DMS114 treated with DMSO at 0.1 percent for 48 hours (cell line): ENCODE data around the gene HERC4.
"Not testable (repeated sequence)": the region's sequence is repeated elsewhere in the genome, so short reads cannot be mapped to it uniquely, and the experiment has no call there.

ENCODE experiments used
- DNase-seq: peaks from one replicate; lab custom pipeline; 2025; ENCODE audit not compliant: unreplicated experiment; lab: John Stamatoyannopoulos, UW

HERC4 gene

DNA sequence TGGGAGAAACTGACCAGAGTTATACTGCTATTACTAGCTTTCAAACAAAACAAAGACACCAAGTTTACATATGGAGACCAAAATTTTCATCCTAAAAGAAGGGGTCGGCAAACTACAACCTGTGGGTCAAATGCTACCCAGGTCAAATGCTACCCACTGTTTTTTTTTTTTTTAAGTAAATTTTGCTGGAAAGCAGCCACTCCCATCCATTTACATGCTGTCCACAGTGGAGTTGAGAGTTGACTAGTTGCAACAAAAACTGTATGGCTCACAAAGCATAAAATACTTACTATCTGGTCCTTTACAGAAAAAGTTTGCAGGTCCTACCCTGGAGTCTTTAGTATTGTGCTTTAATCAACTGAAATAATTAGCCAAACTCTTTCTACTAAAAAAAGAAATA lies 99.2 kb downstream of the HERC4 start:
- no peak for DNase-seq

DNA sequence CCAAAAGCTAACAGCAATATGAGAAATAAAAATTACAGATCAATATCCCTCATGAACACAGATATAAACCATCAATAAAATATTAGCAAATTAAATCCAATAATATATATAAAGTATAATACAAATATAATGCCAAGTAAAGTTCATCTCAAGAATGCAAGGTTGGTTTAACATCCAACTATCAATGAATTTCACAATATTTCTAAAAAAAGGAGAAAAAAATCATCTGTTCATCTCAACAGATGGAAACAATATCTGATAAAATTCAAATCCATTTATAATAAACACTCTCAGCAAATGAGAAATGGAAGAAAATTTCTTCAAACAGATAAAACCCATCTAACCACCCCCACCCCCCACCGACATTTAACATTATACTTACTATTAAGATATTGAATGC lies 103.8 kb downstream of the HERC4 start:
- DNase-seq, result no peak

DNA sequence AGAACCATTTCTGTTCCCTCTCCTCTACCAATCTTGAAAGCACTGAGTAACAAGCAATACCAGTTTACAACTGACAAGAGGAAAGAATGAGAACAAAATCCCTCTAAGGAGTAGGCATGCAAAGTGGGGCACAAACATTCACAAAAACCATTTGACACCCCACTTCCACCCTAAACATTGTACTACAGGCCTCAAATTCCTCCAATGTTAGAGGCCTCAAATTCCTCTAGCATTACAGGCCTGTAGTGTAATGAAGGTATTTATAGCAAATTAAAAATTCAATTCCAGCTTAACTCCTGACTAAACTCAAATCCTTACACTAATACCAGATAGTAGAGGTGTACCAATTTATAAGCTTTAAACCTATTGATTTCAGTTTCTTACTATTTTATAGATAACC lies 105.2 kb downstream of the HERC4 start:
- DNase-seq, result no peak

DNA sequence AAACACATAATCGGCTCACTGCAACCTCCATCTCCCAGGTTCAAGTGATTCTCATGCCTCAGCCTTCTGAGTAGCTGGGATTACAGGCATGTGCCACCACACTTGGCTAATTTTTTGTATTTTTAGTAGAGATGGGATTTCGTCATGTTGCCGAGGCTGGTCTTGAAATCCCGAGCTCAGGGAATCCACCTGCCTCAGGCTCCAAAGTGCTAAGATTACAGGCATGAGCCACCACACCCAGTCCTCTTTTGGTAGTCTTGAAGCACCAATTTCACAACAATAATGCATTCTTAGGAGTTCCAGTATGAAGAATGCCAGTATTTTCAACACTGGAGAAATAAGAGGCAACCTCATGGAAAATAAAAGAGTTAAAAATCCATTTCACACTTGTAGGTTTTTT lies 109.0 kb downstream of the HERC4 start:
- not testable (repeated sequence) for DNase-seq

DNA sequence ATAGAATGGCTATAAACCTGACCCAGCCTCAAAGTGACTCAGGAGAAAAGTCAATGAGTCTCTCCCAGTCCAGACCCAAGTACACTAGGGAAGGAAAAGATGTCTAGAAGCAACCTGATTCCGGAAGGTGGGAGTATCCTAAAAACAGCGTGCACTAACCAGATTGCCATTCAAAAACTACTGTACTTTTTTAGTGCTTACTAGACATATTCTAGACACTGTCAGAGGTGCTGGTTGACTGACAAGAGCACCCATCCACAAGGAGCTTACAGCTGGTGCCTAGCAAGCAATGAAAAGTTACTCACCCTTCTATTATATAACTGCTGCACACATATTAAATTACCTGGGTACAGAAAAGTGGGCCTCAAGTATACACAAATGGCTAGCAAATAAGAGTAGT lies 109.6 kb downstream of the HERC4 start:
- DNase-seq, result no peak

DNA sequence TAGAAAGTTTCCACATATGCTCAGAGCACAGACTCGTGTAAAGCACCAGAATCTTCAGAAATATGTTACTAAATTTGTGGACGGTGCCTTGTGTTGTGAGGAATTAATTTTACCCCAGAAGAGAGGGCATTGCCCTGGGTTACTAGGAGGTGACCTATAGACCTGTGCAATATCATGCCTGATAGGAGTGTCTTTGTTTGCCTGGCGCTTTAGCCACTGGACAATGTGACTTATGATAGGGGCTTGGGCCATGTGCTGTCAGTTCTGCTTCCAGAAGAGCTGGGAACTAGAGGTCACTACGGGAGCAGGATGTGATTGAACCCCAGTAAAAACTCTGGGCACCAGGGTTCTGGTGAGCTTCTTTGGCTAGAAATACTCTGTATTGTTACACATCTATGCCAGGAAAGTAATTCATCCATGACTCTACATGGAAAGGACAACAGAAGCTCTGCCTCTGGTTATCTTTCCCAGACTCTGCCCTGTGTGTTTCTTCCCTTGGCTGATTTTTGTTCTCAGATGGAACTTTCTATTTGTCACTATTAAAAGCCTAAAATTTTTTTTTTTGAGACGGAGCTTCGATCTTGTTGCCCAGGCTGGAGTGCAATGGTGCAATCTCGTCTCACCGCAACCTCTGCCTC lies 115.1 kb downstream of the HERC4 start:
- DNase-seq, result no peak

DNA sequence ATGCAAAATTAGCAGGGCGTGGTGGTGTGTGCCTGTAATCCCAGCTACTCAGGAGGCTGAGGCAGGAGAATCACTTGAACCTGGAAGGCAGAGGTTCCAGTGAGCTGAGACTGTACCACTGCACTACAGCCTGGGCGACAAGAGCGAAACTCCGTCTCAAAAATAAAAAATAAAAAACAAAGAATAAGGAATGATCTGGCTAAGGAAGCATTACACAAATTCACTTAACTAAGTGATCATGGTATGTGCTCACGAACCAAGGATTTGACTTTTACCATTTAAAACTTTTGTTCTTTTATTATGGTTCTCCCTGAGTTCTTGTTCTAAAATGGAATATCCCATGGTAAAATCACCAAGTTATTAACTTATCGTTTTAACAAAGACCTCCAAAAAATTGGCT lies 119.5 kb downstream of the HERC4 start:
- DNase-seq, result no peak

DNA sequence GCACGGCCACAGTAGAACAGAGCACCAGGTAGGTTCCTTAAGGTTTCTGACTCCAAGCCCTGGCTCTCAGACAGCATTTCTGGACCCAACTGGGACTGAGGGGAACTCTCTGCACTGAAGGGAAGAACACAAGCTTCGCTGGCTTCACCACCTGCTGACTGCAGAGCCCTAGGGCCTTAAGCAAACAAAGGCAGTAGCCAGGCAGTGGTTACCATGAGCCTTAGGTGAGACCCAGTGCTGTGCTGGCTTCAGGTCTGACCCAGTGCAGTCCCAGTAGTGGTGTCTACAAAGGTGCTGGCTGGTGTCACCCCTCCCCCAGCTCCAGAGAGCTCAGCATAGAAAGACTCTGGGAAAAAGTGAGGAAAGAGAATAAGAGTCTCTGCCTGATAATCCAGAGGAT lies 131.2 kb downstream of the HERC4 start:
- no peak for DNase-seq

DNA sequence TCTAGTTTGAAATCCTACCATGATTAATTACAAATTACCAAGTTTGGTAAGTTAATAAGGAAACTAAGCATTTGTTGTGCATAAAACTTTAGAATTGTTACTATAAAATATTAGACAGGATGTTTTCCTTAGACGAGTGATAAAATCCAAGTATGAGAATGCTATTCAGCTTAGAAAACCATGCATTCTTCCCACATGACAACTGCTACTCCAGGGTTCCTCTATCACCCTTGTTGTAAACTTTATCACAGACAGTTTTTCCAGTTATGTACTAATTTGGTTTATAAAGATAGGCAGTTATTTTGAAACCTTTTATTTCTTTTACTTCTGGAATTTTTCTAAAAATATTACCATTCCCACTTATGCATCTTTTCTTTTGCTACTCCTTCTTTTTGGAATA lies 138.7 kb downstream of the HERC4 start:
- DNase-seq, result no peak

DNA sequence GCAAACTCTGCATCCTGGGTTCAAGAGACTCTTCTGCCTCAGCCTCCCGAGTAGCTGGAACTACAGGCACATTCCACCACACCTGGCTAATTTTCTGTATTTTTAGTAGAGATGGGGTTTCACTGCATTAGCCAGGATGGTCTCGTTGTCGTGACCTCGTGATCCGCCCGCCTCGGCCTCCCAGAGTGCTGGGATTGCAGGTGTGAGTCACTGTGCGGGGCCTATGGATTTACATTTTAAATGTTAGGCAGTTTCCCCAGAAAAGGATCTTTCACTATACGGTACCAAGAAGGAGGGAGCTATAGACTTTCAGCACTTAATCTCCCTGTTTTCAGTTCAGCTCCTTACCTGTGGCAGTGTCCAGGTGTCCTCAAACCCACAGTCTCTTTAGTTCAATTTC lies 139.9 kb downstream of the HERC4 start:
- no peak for DNase-seq

DNA sequence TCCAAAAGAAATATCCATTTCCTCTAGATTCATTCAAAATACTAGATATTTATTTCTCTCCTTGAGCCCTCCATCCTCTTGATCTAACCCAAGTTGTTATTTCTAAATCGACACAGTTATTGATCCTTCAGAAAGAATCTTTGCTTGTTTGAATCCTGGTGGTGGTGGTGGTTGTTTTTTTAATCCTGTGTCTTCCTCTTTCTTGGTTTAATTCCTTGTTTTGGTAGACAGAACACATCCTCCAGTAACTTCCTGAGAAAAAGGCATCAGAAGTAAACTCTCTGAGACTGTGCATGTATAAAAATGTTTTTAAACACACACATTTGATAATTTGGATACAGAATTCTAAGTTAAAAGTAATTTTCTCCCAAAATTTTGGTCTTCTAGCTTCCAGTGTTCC lies 140.7 kb downstream of the HERC4 start:
- DNase-seq, result no peak

DNA sequence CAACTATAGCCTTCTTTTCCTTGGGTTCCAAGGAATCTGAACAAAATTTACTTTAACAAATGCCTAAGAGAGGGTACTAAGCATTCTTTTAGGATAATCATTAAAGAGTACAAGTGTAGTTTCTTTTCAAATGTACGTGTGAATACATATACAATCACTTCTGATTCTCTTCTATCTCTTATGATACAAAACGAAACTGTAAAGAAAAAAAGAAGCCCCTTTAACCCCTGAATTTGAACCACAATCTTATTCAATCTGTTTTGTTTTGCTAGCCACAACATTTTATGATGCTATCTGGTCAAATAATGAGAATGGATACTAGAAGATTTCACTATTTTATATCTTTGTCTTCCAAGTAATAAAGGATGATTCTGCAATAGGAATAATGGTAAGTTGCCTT lies 141.9 kb downstream of the HERC4 start:
- no peak for DNase-seq

DNA sequence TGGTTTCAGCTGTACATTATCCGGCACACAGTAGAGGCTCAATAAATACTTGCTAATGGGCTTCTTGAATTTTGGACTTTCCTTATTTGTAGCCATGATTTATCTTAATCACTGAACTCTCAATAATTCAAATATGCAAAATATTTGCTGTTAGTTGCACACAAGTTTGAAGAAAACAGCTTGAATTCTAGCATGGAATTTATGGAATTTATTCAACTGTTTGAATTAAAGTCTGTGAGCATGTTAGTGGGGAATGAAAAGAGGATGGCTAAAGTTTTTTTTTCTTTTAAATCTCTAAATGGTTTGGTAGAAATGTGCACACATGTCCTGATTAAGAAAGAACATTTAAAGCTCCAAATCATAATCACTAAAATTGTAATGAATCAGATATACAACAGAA lies 148.1 kb downstream of the HERC4 start:
- no peak for DNase-seq

DNA sequence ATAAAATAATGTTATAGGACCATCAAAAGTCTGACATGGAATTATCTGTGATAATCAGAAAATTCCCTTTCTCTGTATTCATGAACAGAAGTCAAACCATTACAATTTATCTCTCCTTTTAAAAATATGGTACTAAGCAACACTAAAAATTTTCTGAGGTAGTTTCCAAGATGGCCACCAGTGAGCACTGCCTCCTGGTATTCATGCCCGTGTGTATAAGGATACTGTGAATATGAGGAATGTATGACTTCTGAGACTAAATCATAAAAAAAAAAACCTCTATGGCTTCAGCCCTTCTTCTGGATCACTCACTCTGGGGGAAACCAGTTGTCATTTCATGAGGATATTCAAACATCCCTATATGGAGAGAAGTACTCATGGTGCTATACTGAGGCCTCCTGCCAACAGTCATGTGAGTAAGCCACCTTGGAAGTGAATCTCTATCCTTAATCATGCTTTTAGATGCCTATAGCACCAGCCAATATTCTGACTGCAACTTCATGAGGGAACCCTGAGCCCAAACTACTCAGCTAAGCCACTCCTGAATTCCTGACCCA lies 149.6 kb downstream of the HERC4 start:
- DNase-seq, result no peak

DNA sequence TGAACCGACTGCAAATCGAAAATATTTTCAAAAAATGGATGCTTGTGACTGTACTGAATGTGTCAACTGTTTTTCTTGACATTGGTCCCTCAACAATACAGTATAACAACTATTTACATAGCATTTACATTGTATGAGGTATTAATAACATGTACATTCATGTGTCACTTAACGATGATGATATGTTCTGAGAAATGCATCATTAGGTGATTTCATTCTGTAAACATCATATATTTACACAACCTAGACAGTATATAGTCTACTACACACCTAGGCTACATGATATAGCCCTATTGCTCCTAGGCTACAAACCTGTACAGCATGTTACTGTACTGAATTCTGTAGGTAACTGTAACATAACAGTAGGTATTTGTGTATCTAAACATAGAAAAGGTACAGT lies 150.9 kb downstream of the HERC4 start:
- no peak for DNase-seq

DNA sequence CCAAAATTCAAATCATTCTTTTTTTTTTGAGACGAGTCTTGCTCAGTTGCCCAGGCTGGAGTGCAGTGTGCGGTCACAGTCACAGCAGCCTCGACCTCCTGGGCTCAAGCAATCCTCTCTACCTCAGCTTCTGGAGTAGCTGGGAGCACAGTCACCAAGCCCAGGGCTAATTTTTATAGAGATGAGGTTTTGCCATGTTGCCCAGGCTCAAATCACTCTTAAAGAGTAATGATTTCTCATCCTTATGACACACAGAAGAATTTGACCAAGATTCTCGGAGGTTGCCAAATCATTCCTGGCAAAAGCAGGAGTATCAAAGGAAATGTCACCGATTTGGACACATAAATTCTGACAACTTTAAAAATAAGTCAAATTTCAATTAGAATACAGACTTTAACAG lies 151.5 kb downstream of the HERC4 start:
- no peak for DNase-seq

DNA sequence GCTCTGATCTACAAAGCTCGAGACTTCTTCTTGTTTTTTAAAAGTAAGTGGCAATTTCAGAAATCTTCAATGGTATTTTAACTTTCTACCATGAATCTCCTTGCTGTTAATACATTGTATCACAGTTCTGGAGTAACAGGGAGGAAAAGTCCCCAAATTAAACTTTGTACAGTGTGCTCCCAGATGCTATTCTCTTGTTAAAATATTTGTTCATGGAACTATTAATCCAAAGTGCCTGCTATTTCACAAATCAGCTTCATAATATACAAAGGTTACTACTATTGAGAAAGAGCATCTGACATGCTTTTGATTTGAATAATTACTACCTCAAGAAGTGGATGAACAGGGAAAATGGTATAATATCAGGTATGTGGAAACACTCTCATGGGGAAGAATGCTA lies 154.0 kb downstream of the HERC4 start:
- no peak for DNase-seq

DNA sequence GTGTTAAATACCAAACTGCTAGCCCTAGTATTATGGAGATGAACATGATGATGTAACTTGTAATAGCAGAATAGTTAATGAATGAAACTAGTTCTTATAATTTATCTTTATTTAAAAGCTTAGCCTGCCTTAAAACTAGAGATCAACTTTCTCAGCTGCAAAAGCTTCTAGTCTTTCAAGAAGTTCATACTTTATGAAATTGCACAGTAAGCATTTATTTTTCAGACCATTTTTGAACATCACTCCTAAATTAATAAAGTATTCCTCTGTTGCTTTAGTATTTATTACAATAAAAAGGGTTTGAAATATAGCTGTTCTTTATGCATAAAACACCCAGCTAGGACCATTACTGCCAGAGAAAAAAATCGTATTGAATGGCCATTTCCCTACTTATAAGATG lies 157.4 kb downstream of the HERC4 start:
- DNase-seq, result no peak

DNA sequence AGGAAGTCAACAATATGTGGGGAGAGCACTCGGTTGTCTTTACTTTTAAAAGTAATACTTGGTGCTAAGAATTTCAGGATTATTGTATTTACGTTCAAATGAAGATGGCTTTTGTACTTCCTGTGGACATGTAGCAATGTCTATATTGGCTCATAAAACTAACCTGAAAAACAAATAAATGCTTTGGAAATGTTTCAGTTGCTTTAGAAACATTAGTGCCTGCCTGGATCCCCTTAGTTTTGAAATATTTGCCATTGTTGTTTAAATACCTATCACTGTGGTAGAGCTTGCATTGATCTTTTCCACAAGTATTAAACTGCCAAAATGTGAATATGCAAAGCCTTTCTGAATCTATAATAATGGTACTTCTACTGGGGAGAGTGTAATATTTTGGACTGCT lies 157.9 kb downstream of the HERC4 start:
- no peak for DNase-seq

DNA sequence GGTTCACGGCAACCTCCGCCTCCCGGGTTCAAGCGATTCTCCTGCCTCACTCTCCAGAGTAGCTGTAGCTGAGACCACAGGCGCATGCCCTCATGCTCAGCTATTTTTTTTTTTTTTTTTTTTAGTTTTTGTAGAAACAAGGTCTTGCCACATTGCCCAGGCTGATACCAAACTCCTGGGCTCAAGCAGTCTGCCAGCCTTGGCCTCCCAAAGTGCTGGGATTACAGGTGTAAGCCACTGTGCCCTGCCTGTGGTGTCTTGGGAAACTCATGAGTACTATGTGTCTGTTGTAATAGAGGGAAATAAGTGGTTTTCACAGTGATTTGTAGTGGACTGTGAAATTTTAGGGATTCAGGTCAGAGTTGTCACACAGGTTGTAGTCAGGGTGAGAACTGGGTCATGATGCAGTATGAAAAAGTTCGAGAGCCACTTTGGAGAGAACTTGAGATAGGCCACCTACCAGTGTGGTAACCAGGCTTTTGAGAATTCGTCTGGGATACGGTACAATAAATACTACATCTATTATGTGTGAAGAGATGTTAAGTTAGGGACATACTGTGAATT lies 160.2 kb downstream of the HERC4 start:
- DNase-seq, result no peak

DNA sequence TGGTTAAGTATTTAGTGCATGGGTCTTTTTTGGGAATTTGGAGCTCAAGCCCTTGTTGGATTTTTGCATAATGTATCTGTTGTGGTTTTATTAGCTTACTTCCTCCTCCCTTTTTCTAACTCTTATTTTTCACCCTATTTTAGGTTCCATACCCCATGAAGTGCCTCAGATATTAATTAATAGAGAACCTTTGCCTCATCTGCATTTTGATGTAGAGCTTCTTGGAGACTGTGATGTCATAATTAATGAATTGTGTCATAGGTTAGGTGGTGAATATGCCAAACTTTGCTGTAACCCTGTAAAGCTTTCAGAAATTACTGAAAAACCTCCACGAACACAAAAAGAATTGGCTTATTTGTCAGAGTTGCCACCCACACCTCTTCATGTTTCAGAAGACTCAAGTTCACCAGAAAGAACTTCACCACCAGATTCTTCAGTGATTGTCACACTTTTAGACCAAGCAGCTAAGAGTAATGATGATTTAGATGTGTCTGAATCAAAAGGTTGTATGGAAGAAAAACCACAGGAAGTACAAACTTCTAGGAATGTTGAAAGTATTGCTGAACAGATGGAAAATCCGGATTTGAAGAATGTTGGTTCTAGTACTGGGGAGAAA lies 162.6 kb downstream of the HERC4 start:
- no peak for DNase-seq

DNA sequence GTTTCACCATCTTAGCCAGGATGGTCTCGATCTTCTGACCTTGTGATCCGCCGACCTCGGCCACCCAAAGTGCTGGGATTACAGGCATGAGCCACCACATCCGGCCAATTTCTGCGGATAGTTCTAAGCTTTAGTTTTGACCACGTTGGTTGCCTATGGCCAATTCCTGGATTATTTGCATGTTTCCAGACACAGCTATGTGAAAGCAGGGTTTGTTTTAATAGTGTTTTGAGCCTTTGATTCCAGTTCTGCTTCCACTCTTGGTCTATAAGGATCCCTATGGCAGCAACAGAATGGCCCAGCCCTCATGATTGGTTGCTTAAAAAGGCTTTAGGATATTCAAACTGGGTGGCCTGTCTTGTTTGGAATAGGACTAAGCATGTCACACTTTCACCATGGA lies 171.5 kb downstream of the HERC4 start:
- no peak for DNase-seq

DNA sequence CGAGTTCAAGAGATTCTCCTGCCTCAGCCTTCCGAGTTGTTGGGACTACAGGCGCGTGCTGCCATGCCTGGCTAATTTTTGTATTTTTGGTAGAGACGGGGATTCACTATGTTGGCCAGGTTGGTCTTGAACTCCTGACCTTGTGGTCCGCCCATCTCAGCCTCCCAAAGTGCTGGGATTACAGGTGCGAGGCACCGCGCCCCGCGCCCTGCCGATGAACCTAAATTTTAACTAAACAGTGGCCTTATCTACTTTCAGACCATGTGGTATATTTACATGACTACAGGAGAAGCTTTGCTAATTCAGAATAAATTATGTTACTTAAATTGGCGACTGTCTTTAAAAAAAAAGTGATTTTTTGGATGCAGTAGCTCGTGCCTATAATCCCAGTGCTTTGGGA lies 181.4 kb downstream of the HERC4 start:
- no peak for DNase-seq
